HFFc6 (cell line): ENCODE results near the gene FAM167B. TPM values are rescaled to one million over a fixed set of nuclear protein-coding genes. Genes with fewer than 3 reads are reported as not detected.
A peak's percentile ranks its signal among the peaks of the same experiment; 100 is the strongest.

Experiments
- DNase-seq: peaks from one replicate; pipeline ENCODE4 v3.0.0-alpha.2; 2018
- H3K27ac Mint-ChIP-seq: 2 replicates; pipeline ENCODE4 v1.8.0; 2020; ENCODE audit warnings: mild to moderate bottlenecking, mixed read lengths
- H3K27me3 Mint-ChIP-seq: 2 replicates; pipeline ENCODE4 v1.8.0; 2021; ENCODE audit warnings: mild to moderate bottlenecking, moderate library complexity, mixed read lengths; ENCODE audit not compliant: insufficient read depth
- H3K36me3 Mint-ChIP-seq: 2 replicates; pipeline ENCODE4 v1.8.0; 2021; ENCODE audit warnings: low read depth, mixed read lengths
- H3K4me1 Mint-ChIP-seq: 2 replicates; pipeline ENCODE4 v1.8.0; 2020; ENCODE audit warnings: low read depth, mixed read lengths
- H3K4me3 Mint-ChIP-seq: 2 replicates; pipeline ENCODE4 v1.8.0; 2020; ENCODE audit warnings: mild to moderate bottlenecking, moderate library complexity, mixed read lengths
- H3K9me3 Mint-ChIP-seq: 2 replicates; pipeline ENCODE4 v1.8.0; 2020; ENCODE audit warnings: mild to moderate bottlenecking, mixed read lengths
- CTCF ChIP-seq: fragments of 200-600 bp; sonication (generic); IDR thresholded peaks from 2 replicates; pipeline ENCODE4 v1.5.0; 2021; ENCODE audit warnings: antibody characterized with exemption, mild to moderate bottlenecking
- total RNA-seq, 6 experiments: library from RNA; stranded (reverse); fragmentation: NEBNext Ultra II Directional; extraction: Animal tissue kit (Norgen Biotek cat#: 25700); gene quantifications; 2 replicates in 1 of 6; 3 replicates in 5 of 6; pipeline ENCODE4 v1.2.3, GENCODE V29; 2021

FAM167B gene
- total RNA-seq, 6 experiments from 2014 or later, result 1.1 to 2.1 (median 1.5) TPM

DNA sequence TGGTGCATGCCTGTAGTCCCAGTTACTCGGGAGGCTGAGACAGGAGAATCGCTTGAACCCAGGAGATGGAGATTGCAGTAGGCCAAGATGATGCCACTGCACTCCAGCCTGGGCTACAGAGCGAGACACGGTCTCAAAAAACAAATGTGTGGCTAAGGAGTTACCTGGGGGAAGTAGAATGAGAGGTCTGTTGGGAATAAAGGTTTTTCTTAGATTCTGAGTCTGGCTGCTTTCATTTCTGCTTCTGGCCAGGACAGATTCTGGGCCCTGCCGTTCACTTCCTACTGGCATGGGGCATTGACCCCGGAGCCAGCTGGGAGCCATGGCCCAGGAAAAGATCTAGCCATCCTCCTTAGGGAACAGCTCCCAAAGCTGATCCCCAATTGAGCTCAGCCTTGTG lies 38.6 kb upstream of the FAM167B start:
- Mint-ChIP-seq H3K27me3 (peaks cover 1% of the 10 kb centered on the region), H3K36me3 (peaks cover 7% of the 10 kb centered on the region; the same call in 1 of the 2 replicates), H3K9me3 (no peaks in the 10 kb centered on the region), H3K4me3 (no peak overlapping the region), H3K4me1 (peaks cover 20% of the 10 kb centered on the region), H3K27ac (peak overlapping the region; percentile 59)
- DNase-seq, result no peak
- TF ChIP-seq CTCF, result no peak

DNA sequence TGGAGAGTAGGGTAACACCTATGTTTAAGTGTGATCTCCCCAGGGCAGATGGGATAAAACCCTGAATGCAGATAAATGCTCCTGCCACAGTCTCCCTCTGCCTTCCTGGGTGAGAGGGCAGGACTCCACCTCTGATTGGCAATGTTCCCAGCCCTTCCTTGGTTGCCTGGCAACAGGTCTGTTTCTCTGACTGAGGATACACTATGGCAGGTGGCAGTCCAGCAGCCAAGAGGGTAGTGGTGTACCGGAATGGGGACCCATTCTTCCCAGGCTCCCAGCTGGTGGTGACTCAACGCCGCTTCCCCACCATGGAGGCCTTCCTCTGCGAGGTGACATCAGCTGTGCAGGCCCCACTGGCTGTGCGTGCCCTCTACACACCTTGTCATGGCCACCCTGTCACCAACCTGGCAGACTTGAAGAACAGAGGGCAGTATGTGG lies 38.1 kb upstream of the FAM167B start, which contains the start of gene DCDC2B:
Gene DCDC2B, plus strand, starts transcription at position 199 of the 438 bp plus-strand sequence. Its CDS starts 5 bp downstream, at position 204.
- DNase-seq, result peak; percentile 39
- Mint-ChIP-seq H3K27ac (peak within 1 kb of the TSS; percentile 59), H3K9me3 (no peaks in the 10 kb centered on the region), H3K4me3 (no peak within 1 kb of the TSS; the same call in 1 of the 2 replicates), H3K36me3 (peaks cover 7% of the 10 kb centered on the region; the same call in 1 of the 2 replicates), H3K27me3 (peaks cover 1% of the 10 kb centered on the region), H3K4me1 (peaks cover 16% of the 10 kb centered on the region)
- TF ChIP-seq CTCF, result no peak

- Mint-ChIP-seq H3K36me3 (peaks cover 19% of the 10 kb centered on the region; the same call in 1 of the 2 replicates), H3K9me3 (no peaks in the 10 kb centered on the region), H3K4me3 (no peak overlapping the region), H3K4me1 (peaks cover 16% of the 10 kb centered on the region), H3K27ac (no peak overlapping the region), H3K27me3 (no peaks in the 10 kb centered on the region)
- DNase-seq, result peak; percentile 49
- peak; percentile 86 for TF ChIP-seq CTCF
Measured at GRCh38 chr1:32215629-32216480, 31.2 kb upstream of the FAM167B start.

DNA sequence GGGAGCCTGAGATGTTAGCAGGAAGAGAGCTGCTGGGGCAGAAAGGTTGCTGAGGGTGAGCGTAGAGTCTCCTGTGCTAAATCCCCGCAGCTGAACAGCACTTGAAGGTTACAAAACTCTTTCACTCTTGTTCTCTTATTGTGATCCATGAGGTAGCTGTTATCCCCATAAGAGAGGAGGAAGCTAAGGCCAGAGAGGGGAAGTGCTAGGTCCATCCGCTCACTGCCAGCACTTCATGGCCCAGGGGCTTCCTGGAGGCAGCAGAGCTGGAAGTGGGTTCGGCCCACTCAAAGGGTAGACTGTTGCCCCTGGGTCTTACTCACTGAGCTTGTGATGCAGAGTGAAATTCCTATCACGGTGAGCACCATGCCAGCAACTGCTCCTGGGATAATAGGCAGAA lies 30.5 kb upstream of the FAM167B start:
- H3K9me3 Mint-ChIP-seq, result no peaks in the 10 kb centered on the region
- no peak for TF ChIP-seq CTCF
- H3K4me1 Mint-ChIP-seq, result peaks cover 23% of the 10 kb centered on the region
- H3K27me3 Mint-ChIP-seq, result no peaks in the 10 kb centered on the region; the same call in 1 of the 2 replicates
- no peak for DNase-seq
- H3K4me3 Mint-ChIP-seq, result no peak overlapping the region
- no peak overlapping the region for H3K27ac Mint-ChIP-seq
- H3K36me3 Mint-ChIP-seq, result peaks cover 19% of the 10 kb centered on the region; the same call in 1 of the 2 replicates

DNA sequence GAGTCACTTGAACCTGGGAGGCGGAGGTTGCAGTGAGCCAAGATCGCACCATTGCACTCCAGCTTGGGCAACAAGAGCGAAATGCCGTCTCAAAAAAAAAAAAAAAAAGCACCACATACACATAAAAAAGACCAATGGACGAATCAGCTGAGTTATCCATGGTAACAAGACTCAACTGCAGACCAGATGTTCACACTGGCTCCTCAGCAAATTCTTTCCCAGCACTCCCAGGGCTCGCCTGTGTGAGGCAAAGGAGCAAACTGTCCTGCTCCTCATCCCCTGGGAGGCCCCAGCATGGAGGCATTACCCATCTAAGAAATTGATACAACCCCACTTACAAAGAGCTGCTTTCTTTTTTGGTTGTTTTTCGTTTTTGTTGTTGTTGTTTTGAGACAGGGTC lies 28.0 kb upstream of the FAM167B start:
- H3K9me3 Mint-ChIP-seq, result no peaks in the 10 kb centered on the region
- TF ChIP-seq CTCF, result no peak
- peaks cover 34% of the 10 kb centered on the region for H3K36me3 Mint-ChIP-seq
- no peak overlapping the region; the same call in 1 of the 2 replicates for H3K4me3 Mint-ChIP-seq
- DNase-seq, result no peak
- peaks cover 34% of the 10 kb centered on the region for H3K4me1 Mint-ChIP-seq
- H3K27me3 Mint-ChIP-seq, result peaks cover 2% of the 10 kb centered on the region
- H3K27ac Mint-ChIP-seq, result peak overlapping the region; percentile 66; the same call in 1 of the 2 replicates
